ENCODE data around the gene ATG5. TPM values are rescaled to one million over a fixed set of nuclear protein-coding genes. Genes with fewer than 3 reads are reported as not detected.

ATG5 gene
- total and polyA plus RNA-seq, 2 donors from 2014 or later, result 26.5 to 31.6 TPM

DNA sequence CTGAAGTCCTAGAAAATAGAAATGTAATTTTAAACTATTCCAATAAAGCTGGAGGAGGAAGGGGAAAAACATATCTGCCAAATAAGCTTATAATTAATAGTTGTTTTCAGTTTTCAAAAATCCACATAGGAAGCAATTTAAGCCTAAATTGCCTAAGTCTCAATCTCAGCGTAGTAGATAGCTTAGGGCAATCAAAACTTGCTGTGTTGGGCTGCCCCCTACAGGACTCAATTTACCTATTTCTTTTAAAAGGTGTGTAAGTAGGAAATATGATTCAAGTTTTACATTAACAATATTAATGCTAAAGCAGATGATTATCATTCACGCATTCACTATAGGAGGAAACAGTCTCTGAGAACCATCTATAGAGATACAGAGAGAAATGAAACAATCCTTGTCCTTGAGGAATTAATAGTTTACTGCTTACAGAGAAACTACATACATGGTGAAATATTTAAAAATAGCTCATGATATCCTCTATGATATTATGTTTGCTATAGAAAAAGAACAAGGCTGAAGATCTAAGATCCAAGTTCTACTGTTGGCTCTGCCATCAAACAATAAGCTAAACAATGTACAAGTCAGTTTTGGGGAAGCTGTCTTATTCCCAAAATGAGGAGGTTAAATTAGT lies 102.1 kb downstream of the ATG5 start:
- Histone ChIP-seq H3K36me3 (ENCODE audit: control insufficient read depth in 2 of 3, insufficient read depth in 3 of 3, low read length in 3 of 3) (peaks cover 0 to 3% (median 0%) of the 10 kb centered on the region in 3 donors), H3K9ac (ENCODE audit: low read length in 3 of 3) (no peak overlapping the region), H3K4me3 (ENCODE audit: low read length in 3 of 3) (no peak overlapping the region), H3K4me1 (ENCODE audit: control insufficient read depth in 2 of 3, insufficient read depth in 2 of 3, low read depth in 1 of 3, low read length in 3 of 3) (no peaks in the 10 kb centered on the region), H3K27ac (ENCODE audit: low read depth in 2 of 2, low read length in 2 of 2) (no peak overlapping the region), H3K9me3 (ENCODE audit: control insufficient read depth in 2 of 3, insufficient read depth in 1 of 3, low read length in 3 of 3) (no peaks in the 10 kb centered on the region), H3K27me3 (ENCODE audit: control insufficient read depth, insufficient read depth, low read length) (no peaks in the 10 kb centered on the region)
- peak in 4 of 5 donors; percentile 40 to 82 (median 65) for DNase-seq
- intact Hi-C loops (cut with DNase I), result no loop called here
- no peak for FAIRE-seq
- TF ChIP-seq, protein P1, sequence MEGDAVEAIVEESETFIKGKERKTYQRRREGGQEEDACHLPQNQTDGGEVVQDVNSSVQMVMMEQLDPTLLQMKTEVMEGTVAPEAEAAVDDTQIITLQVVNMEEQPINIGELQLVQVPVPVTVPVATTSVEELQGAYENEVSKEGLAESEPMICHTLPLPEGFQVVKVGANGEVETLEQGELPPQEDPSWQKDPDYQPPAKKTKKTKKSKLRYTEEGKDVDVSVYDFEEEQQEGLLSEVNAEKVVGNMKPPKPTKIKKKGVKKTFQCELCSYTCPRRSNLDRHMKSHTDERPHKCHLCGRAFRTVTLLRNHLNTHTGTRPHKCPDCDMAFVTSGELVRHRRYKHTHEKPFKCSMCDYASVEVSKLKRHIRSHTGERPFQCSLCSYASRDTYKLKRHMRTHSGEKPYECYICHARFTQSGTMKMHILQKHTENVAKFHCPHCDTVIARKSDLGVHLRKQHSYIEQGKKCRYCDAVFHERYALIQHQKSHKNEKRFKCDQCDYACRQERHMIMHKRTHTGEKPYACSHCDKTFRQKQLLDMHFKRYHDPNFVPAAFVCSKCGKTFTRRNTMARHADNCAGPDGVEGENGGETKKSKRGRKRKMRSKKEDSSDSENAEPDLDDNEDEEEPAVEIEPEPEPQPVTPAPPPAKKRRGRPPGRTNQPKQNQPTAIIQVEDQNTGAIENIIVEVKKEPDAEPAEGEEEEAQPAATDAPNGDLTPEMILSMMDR (IDR thresholded peaks at IDR 0.05; ENCODE audit: borderline replicate concordance, extremely low read depth, insufficient read depth), result peak; percentile 57

DNA sequence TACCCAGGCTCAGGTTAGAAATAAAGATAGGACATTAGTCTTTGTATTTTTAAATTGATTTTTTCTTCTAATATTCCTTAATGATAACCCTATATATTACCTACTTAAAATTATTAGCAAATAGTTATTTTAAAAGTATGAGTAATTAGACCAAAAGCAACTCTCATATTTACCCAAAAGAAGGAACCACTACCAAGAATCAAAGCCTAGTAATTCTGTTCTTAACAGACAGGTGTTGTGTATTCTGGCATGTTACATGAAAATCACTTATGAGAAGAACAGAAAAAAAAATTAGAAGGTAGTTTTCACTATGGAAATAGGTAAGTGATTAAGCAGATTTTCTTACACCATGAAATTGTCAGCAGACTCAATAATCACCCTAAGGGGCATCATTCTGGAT lies 105.1 kb downstream of the ATG5 start:
- H3K4me1 ChIP-seq (ENCODE audit: control insufficient read depth in 2 of 3, insufficient read depth in 2 of 3, low read depth in 1 of 3, low read length in 3 of 3), result no peaks in the 10 kb centered on the region
- H3K4me3 ChIP-seq (ENCODE audit: low read length in 3 of 3), result no peak overlapping the region
- no peak for FAIRE-seq
- DNase-seq, result no peak
- no peaks in the 10 kb centered on the region for H3K36me3 ChIP-seq (ENCODE audit: control insufficient read depth in 2 of 3, insufficient read depth in 3 of 3, low read length in 3 of 3)
- H3K9ac ChIP-seq (ENCODE audit: low read length in 3 of 3), result no peak overlapping the region
- H3K27ac ChIP-seq (ENCODE audit: low read depth in 2 of 2, low read length in 2 of 2), result no peak overlapping the region
- H3K27me3 ChIP-seq (ENCODE audit: control insufficient read depth, insufficient read depth, low read length), result no peaks in the 10 kb centered on the region
- intact Hi-C loops (cut with DNase I), result no loop called here
- TF ChIP-seq, protein P1 (IDR thresholded peaks at IDR 0.05; ENCODE audit: borderline replicate concordance, extremely low read depth, insufficient read depth), result no peak
- no peaks in the 10 kb centered on the region for H3K9me3 ChIP-seq (ENCODE audit: control insufficient read depth in 2 of 3, insufficient read depth in 1 of 3, low read length in 3 of 3)

DNA sequence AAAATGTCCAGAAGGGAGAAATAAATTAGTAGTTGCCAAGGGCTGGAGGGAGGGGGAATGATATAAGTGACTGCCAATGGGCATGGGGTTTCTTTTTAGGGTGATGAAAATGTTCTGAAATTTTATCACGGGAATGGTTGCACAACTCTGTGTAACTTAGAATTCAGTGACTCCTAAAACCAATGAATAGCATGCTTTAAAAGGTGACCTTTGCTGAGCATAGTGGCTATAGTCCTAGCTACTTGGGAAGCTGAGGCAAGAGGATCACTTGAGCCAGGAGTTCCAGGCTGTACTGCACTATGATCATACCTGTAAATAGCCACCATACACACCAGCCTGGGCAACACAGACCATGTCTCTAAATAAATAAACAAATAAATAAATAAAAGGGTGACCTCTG lies 109.0 kb downstream of the ATG5 start:
- Histone ChIP-seq H3K9ac (ENCODE audit: low read length in 3 of 3) (no peak overlapping the region), H3K9me3 (ENCODE audit: control insufficient read depth in 2 of 3, insufficient read depth in 1 of 3, low read length in 3 of 3) (no peaks in the 10 kb centered on the region), H3K4me3 (ENCODE audit: low read length in 3 of 3) (no peak overlapping the region), H3K27me3 (ENCODE audit: control insufficient read depth, insufficient read depth, low read length) (no peaks in the 10 kb centered on the region), H3K27ac (ENCODE audit: low read depth in 2 of 2, low read length in 2 of 2) (no peak overlapping the region), H3K36me3 (ENCODE audit: control insufficient read depth in 2 of 3, insufficient read depth in 3 of 3, low read length in 3 of 3) (no peaks in the 10 kb centered on the region), H3K4me1 (ENCODE audit: control insufficient read depth in 2 of 3, insufficient read depth in 2 of 3, low read depth in 1 of 3, low read length in 3 of 3) (no peaks in the 10 kb centered on the region)
- DNase-seq (no peak), FAIRE-seq (no peak)
- TF ChIP-seq, protein P1 (IDR thresholded peaks at IDR 0.05; ENCODE audit: borderline replicate concordance, extremely low read depth, insufficient read depth), result no peak
- intact Hi-C loops (cut with DNase I), result no loop called here

DNA sequence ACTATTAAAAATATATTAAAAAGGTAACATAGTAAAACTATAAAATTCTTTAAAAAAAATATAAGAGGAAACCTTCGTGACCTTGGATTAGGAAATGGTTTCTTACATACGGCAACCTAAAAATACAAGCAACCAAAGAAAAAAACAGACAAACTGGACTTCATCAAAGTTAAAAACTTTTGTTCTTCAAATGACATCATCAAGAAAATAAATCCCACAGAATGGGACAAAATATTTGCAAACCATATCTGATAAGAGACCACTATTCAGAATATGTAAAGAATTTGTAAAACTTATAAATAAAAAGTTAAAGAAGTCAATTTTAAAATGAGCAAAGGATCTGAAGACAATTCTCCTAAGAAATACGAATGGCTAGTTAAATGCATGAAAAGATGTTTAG lies 110.0 kb downstream of the ATG5 start:
- H3K4me3 ChIP-seq (ENCODE audit: low read length in 3 of 3), result no peak overlapping the region
- H3K9ac ChIP-seq (ENCODE audit: low read length in 3 of 3), result no peak overlapping the region
- no peak for FAIRE-seq

More for the DNA sequence above, 110.0 kb downstream of the ATG5 start:
- no peak for DNase-seq
- TF ChIP-seq, protein P1 (IDR thresholded peaks at IDR 0.05; ENCODE audit: borderline replicate concordance, extremely low read depth, insufficient read depth), result no peak
- Histone ChIP-seq H3K4me1 (ENCODE audit: control insufficient read depth in 2 of 3, insufficient read depth in 2 of 3, low read depth in 1 of 3, low read length in 3 of 3) (no peaks in the 10 kb centered on the region), H3K9me3 (ENCODE audit: control insufficient read depth in 2 of 3, insufficient read depth in 1 of 3, low read length in 3 of 3) (no peaks in the 10 kb centered on the region), H3K36me3 (ENCODE audit: control insufficient read depth in 2 of 3, insufficient read depth in 3 of 3, low read length in 3 of 3) (no peaks in the 10 kb centered on the region), H3K27ac (ENCODE audit: low read depth in 2 of 2, low read length in 2 of 2) (no peak overlapping the region), H3K27me3 (ENCODE audit: control insufficient read depth, insufficient read depth, low read length) (no peaks in the 10 kb centered on the region)
- intact Hi-C loops (cut with DNase I), result no loop called here

Data from kidney (tissue), 14 donors.